Gastrocnemius medialis (tissue), 4 donors: ENCODE measurements around the gene NSD2.

Experiments
- CTCF ChIP-seq, 5 experiments: fragments of 450-650 bp in 3 of 5; fragments of 200-600 bp in 2 of 5; sonication (generic) in 2 of 5; IDR thresholded peaks in 4 of 5; conservative IDR thresholded peaks in 1 of 5; 1 replicate in 4 of 5; 2 replicates in 1 of 5; pipeline ENCODE4 v1.5.1; 2016 to 2019; ENCODE audit warnings: antibody characterized with exemption in 5 of 5, mild to moderate bottlenecking in 3 of 5, moderate library complexity in 3 of 5
- POLR2A ChIP-seq, 2 donors: fragments of 450-650 bp; IDR thresholded peaks; one replicate each; pipeline ENCODE4 v1.6.1; 2017; ENCODE audit warnings: antibody characterized with exemption in 2 of 2, mild to moderate bottlenecking in 2 of 2, moderate library complexity in 2 of 2

- peak in 2 of 5 experiments; percentile 9 to 37 for TF ChIP-seq CTCF (IDR thresholded peaks at IDR 0.05 in 4 of 5, conservative IDR thresholded peaks at IDR 0.05 in 1 of 5)
- no peak for TF ChIP-seq POLR2A (IDR thresholded peaks at IDR 0.05)
Observed at GRCh38 chr4:1910643-1911042, 39.5 kb downstream of the NSD2 start.
